H9 (cell line): ENCODE measurements around the gene EVPL. TPM values are rescaled to one million over a fixed set of nuclear protein-coding genes. Genes with fewer than 3 reads are reported as not detected.

Experiments used
- DNase-seq: peaks from one replicate; pipeline ENCODE4 v3.0.0-alpha.2; 2017
- H2AFZ ChIP-seq: one replicate; pipeline ENCODE4 v1.6.1; 2013; ENCODE audit warnings: mild to moderate bottlenecking, low read length, control low read depth, moderate library complexity
- H2AK5ac ChIP-seq: 2 replicates; pipeline ENCODE4 v1.6.1; 2013; ENCODE audit warnings: low read length, control low read depth, mixed read lengths; ENCODE audit not compliant: insufficient read length
- H2BK120ac ChIP-seq: one replicate; pipeline ENCODE4 v1.6.1; 2013; ENCODE audit warnings: low read depth, mild to moderate bottlenecking, low read length, control low read depth, inconsistent platforms; ENCODE audit not compliant: poor library complexity, severe bottlenecking
- H2BK12ac ChIP-seq: 2 replicates; pipeline ENCODE4 v1.6.1; 2013; ENCODE audit warnings: low read length, control low read depth, mixed read lengths, low read depth; ENCODE audit not compliant: insufficient read length
- H2BK15ac ChIP-seq: 2 replicates; pipeline ENCODE4 v1.6.1; 2013; ENCODE audit warnings: low read depth, low read length, control low read depth
- H2BK20ac ChIP-seq: one replicate; pipeline ENCODE4 v1.6.1; 2013; ENCODE audit warnings: low read depth, mild to moderate bottlenecking, low read length, control low read depth, inconsistent platforms; ENCODE audit not compliant: poor library complexity, severe bottlenecking
- H2BK5ac ChIP-seq: 2 replicates; pipeline ENCODE4 v1.6.1; 2013; ENCODE audit warnings: low read length, control low read depth, mixed read lengths; ENCODE audit not compliant: insufficient read length
- H3K14ac ChIP-seq: 2 replicates; pipeline ENCODE4 v1.6.1; 2013; ENCODE audit warnings: low read length, control low read depth; ENCODE audit not compliant: insufficient read depth
- H3K18ac ChIP-seq: 2 replicates; pipeline ENCODE4 v1.6.1; 2013; ENCODE audit warnings: low read depth, mild to moderate bottlenecking, mixed read lengths, low read length, control low read depth; ENCODE audit not compliant: insufficient read length
- H3K23ac ChIP-seq: 2 replicates; pipeline ENCODE4 v1.6.1; 2013; ENCODE audit warnings: low read length, control low read depth, mixed read lengths, low read depth; ENCODE audit not compliant: insufficient read length
- H3K23me2 ChIP-seq: 2 replicates; pipeline ENCODE4 v1.6.1; 2013; ENCODE audit warnings: low read depth, mild to moderate bottlenecking, mixed read lengths, low read length, control low read depth; ENCODE audit not compliant: insufficient read length, poor library complexity, severe bottlenecking
- H3K27ac ChIP-seq: 2 replicates; pipeline ENCODE4 v1.5.1; 2013; ENCODE audit warnings: low read length, control low read depth, mixed read lengths, low read depth; ENCODE audit not compliant: insufficient read length
- H3K27me3 ChIP-seq: 2 replicates; pipeline ENCODE4 v1.6.1; 2013; ENCODE audit warnings: low read length, control low read depth, inconsistent platforms; ENCODE audit not compliant: insufficient read depth
- H3K4ac ChIP-seq: 2 replicates; pipeline ENCODE4 v1.6.1; 2013; ENCODE audit warnings: low read depth, mild to moderate bottlenecking, control low read depth, inconsistent platforms, low read length, moderate library complexity
- H3K4me1 ChIP-seq: 2 replicates; pipeline ENCODE4 v1.6.1; 2013; ENCODE audit warnings: low read length, control low read depth, inconsistent platforms; ENCODE audit not compliant: insufficient read depth
- H3K4me2 ChIP-seq: 2 replicates; pipeline ENCODE4 v1.6.1; 2013; ENCODE audit warnings: low read length, control low read depth, mixed read lengths; ENCODE audit not compliant: insufficient read length, insufficient read depth
- H3K56ac ChIP-seq: 2 replicates; pipeline ENCODE4 v1.6.1; 2013; ENCODE audit warnings: low read depth, mild to moderate bottlenecking, mixed read lengths, low read length, control low read depth; ENCODE audit not compliant: insufficient read length
- H3K79me1 ChIP-seq: 2 replicates; pipeline ENCODE4 v1.6.1; 2013; ENCODE audit warnings: low read depth, mild to moderate bottlenecking, moderate library complexity, low read length, control low read depth, inconsistent platforms; ENCODE audit not compliant: insufficient read depth, poor library complexity, severe bottlenecking
- H3K79me2 ChIP-seq: 2 replicates; pipeline ENCODE4 v1.6.1; 2013; ENCODE audit warnings: low read length, control low read depth, inconsistent platforms; ENCODE audit not compliant: insufficient read depth
- H3K9ac ChIP-seq: 2 replicates; pipeline ENCODE4 v1.6.1; 2013; ENCODE audit warnings: low read length, control low read depth, mixed read lengths; ENCODE audit not compliant: insufficient read length; ENCODE audit errors: extremely low read depth
- H3K9me3 ChIP-seq: one replicate; pipeline ENCODE4 v1.6.1; 2013; ENCODE audit warnings: low read depth, low read length, inconsistent platforms; ENCODE audit not compliant: control insufficient read depth
- H3T11ph ChIP-seq: one replicate; pipeline ENCODE4 v1.6.1; 2013; ENCODE audit warnings: mild to moderate bottlenecking, low read length, control low read depth, inconsistent platforms
- H4K20me1 ChIP-seq: one replicate; pipeline ENCODE4 v1.6.1; 2013; ENCODE audit not compliant: control insufficient read depth, insufficient read length, insufficient read depth
- H4K5ac ChIP-seq: 2 replicates; pipeline ENCODE4 v1.6.1; 2013; ENCODE audit warnings: low read depth, mild to moderate bottlenecking, mixed read lengths, low read length, control low read depth; ENCODE audit not compliant: insufficient read length
- H4K8ac ChIP-seq: replicated peaks from 2 replicates; pipeline ENCODE4 v1.6.1; 2013; ENCODE audit warnings: low read length, control low read depth, mixed read lengths, low read depth; ENCODE audit not compliant: insufficient read length
- H4K91ac ChIP-seq: 2 replicates; pipeline ENCODE4 v1.6.1; 2013; ENCODE audit warnings: low read depth, mild to moderate bottlenecking, moderate library complexity, mixed read lengths, low read length, control low read depth; ENCODE audit not compliant: insufficient read length
- H3K27ac Mint-ChIP-seq, 3 experiments: 2 replicates in 2 of 3; 3 replicates in 1 of 3; pipeline ENCODE4 v1.8.0; 2020 to 2021; ENCODE audit warnings: mixed read lengths in 3 of 3, mild to moderate bottlenecking in 1 of 3, moderate library complexity in 1 of 3
- H3K27me3 Mint-ChIP-seq: 2 replicates; pipeline ENCODE4 v1.8.0; 2021; ENCODE audit warnings: low read depth, mild to moderate bottlenecking, moderate library complexity, mixed read lengths
- H3K36me3 Mint-ChIP-seq, 3 experiments: 2 replicates in 2 of 3; 3 replicates in 1 of 3; pipeline ENCODE4 v1.8.0; 2020 to 2021; ENCODE audit warnings: low read depth in 3 of 3, mixed read lengths in 3 of 3; ENCODE audit not compliant: insufficient read depth in 1 of 3
- H3K4me1 Mint-ChIP-seq, 2 experiments: 2 replicates each; pipeline ENCODE4 v1.8.0; 2020; ENCODE audit warnings: mixed read lengths in 2 of 2
- H3K4me3 Mint-ChIP-seq, 2 experiments: 2 replicates in 1 of 2; 3 replicates in 1 of 2; pipeline ENCODE4 v1.8.0; 2020 to 2021; ENCODE audit warnings: mild to moderate bottlenecking in 2 of 2, mixed read lengths in 2 of 2, moderate library complexity in 1 of 2
- H3K9me3 Mint-ChIP-seq, 2 experiments: 2 replicates in 1 of 2; 3 replicates in 1 of 2; pipeline ENCODE4 v1.8.0; 2020; ENCODE audit warnings: mild to moderate bottlenecking in 2 of 2, mixed read lengths in 2 of 2, moderate library complexity in 1 of 2
- WGBS: extraction: QIAGEN DNeasy Blood & Tissue Kit; methylation state at CpG from one replicate; pipeline ENCODE4 v1.1.7; 2013; ENCODE audit warnings: missing lambda C conversion rate, low lambda C conversion rate, mixed read lengths; ENCODE audit not compliant: insufficient read length; ENCODE audit errors: extremely low coverage; 5-methylcytosine and 5-hydroxymethylcytosine counted together
- total RNA-seq: library from RNA; stranded (reverse); gene quantifications from 2 replicates; pipeline ENCODE4 v1.2.1, GENCODE V29; 2021
- TF ChIP-seq, protein P1 (sequence below): fragments of 200-600 bp; sonication (generic); conservative IDR thresholded peaks from 3 replicates; pipeline ENCODE4 v1.8.0; 2021; ENCODE audit warnings: antibody characterized with exemption, mild to moderate bottlenecking

Gene EVPL
- total RNA-seq, 1 experiment from 2014 or later = 0.48 TPM

DNA sequence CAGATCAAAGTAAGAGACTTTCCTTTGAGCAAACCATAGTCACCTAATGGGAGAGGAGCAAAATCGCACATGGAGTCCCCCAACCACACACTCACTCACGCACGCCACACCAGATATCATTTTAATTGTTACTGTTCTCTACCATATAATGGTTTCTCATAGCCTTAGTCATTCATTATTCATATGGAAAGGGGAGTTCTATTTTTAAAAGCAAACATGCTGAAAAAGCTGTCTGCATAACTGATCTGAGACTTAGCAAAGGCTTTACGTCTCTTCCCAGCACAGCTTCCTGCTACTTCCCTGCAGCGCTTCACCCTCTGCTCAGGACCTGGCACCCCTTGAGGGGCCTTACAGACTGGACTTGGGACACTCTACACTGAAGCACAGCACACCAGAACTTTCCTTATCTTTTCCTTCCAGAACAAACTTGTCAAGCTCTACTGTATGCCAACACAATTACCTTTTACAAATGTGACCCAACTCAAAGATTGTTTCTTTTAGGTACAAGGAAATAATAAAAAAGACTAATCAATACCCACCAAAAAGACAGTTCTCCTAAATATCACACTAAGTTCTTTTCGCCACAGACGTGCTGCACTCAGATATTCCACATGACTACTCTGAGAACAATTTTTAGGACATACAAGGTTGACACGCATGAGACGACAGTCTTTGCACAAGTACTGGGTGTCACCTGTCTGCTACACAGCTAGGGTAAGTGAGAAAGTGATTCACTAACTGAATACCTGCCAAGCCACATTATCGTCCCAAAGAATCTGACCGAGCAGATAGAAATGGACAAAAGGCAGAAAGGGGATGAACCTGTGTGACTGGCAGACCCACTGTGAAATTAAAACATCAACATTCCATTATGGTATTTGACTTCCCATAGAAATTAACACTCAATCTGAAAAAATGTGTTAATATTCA is 23.7 kb upstream of the EVPL start:
- H3K4me2 ChIP-seq = no peak overlapping the region
- TF ChIP-seq, protein P1, sequence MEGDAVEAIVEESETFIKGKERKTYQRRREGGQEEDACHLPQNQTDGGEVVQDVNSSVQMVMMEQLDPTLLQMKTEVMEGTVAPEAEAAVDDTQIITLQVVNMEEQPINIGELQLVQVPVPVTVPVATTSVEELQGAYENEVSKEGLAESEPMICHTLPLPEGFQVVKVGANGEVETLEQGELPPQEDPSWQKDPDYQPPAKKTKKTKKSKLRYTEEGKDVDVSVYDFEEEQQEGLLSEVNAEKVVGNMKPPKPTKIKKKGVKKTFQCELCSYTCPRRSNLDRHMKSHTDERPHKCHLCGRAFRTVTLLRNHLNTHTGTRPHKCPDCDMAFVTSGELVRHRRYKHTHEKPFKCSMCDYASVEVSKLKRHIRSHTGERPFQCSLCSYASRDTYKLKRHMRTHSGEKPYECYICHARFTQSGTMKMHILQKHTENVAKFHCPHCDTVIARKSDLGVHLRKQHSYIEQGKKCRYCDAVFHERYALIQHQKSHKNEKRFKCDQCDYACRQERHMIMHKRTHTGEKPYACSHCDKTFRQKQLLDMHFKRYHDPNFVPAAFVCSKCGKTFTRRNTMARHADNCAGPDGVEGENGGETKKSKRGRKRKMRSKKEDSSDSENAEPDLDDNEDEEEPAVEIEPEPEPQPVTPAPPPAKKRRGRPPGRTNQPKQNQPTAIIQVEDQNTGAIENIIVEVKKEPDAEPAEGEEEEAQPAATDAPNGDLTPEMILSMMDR = no peak
- no peaks in the 10 kb centered on the region for H3K4me1 ChIP-seq
- H3K27me3 Mint-ChIP-seq = no peaks in the 10 kb centered on the region
- H4K8ac ChIP-seq = no peak overlapping the region
- H3K9me3 ChIP-seq = no peaks in the 10 kb centered on the region
- no peak overlapping the region for H2AFZ ChIP-seq
- peaks cover 3 to 15% of the 10 kb centered on the region in 2 experiments for H3K4me1 Mint-ChIP-seq
- H2BK120ac ChIP-seq = no peak overlapping the region
- no peak overlapping the region for H3K18ac ChIP-seq
- peak overlapping the region in 2 of 3 experiments; percentile 48 to 63; a peak in 3 of 7 replicates for H3K27ac Mint-ChIP-seq
- H2BK12ac ChIP-seq = no peak overlapping the region
- no peak overlapping the region for H2BK5ac ChIP-seq
- no peak overlapping the region for H3K23ac ChIP-seq
- H3K79me2 ChIP-seq = no peaks in the 10 kb centered on the region
- no peak overlapping the region for H4K5ac ChIP-seq
- H3K14ac ChIP-seq = no peak overlapping the region
- no peak overlapping the region for H3K4ac ChIP-seq
- H3K79me1 ChIP-seq = no peaks in the 10 kb centered on the region
- no peak overlapping the region for H4K91ac ChIP-seq
- DNase-seq = no peak
- H3K4me3 Mint-ChIP-seq = no peak overlapping the region
- no peak overlapping the region for H2BK20ac ChIP-seq
- peaks cover 34 to 76% (median 70%) of the 10 kb centered on the region in 3 experiments; a peak in 6 of 7 replicates for H3K36me3 Mint-ChIP-seq
- H2BK15ac ChIP-seq = no peak overlapping the region
- H3K27ac ChIP-seq = no peak overlapping the region
- no CpG with 5 or more reads among the region's 11 CpGs for WGBS
- H2AK5ac ChIP-seq = no peak overlapping the region
- no peaks in the 10 kb centered on the region for H3K27me3 ChIP-seq
- no peaks in the 10 kb centered on the region for H4K20me1 ChIP-seq
- H3K23me2 ChIP-seq = no peaks in the 10 kb centered on the region
- H3T11ph ChIP-seq = no peak overlapping the region
- H3K9me3 Mint-ChIP-seq = no peaks in the 10 kb centered on the region
- no peak overlapping the region for H3K56ac ChIP-seq
- H3K9ac ChIP-seq = no peak overlapping the region
